ENCODE data around the gene HEBP1. TPM values are rescaled to one million over a fixed set of nuclear protein-coding genes. Genes with fewer than 3 reads are reported as not detected.
A peak's percentile ranks its signal among the peaks of the same experiment; 100 is the strongest.

HEBP1 gene
- polyA plus RNA-seq, 3 donors, result 62.1 to 74.2 (median 64.6) TPM

- DNase-seq (ENCODE audit: extremely low read depth in 1 of 11, low read depth in 9 of 11, low spot score in 4 of 11), result no peak
These were observed 30.7 kb upstream of the HEBP1 start for GRCh38 chr12:13030541-13031291.

DNA sequence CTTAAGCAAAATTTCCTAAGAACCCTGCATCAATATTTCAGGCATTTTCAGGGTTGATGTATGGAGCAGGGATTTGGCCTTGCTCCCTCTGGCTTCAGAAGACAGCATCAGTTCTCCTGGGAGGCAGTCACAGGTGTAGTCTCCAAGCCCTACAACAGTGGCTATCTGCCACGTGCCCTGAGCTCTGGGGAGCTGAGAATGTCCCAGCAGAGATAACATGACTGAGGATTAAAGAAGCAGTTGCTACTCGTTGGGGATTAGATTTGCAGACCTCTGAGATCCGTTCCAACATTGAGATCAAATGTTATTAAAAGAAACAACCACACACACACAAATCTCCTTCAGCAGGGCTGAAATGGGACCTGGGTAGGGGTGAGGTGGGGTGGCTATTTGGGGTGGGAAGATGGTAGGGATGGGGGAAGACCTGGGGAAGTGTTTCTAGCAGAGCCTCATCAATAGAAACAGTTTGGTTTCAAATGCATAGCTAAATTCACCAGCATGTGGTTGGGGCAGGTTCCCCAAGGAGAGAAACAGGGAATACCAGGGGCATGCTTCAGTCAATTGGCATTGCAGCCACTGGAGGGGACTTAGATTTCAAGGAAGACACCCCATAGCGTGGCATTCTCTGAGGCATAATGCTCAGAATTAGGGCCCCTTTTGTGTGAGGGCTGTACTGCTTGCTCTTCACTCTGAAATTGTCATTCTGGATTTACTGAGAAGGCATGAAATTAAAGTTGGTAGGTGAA is 28.9 kb upstream of the HEBP1 start:
- no peak for DNase-seq (ENCODE audit: extremely low read depth in 1 of 11, low read depth in 9 of 11, low spot score in 4 of 11)

DNA sequence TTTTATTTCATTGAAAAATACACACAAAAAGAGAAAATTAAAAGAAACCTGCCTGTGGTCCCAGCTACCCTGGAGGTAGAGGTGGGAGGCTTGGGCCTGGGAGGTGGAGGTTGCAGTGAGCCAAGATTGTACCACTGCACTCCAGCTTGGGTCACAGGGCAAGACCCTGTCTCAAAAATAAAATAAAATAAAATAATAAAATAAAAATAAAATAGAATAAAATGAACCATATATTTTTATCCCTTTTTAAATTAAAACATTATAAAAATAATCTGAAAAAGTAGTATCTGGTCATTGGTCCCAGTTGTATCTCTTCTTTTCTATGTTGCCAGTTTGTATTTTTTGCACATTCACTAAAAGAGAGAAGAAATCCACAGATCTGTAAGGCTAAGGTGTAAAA is 27.4 kb upstream of the HEBP1 start:
- DNase-seq (ENCODE audit: extremely low read depth in 1 of 11, low read depth in 9 of 11, low spot score in 4 of 11), result no peak

- DNase-seq (ENCODE audit: extremely low read depth in 1 of 11, low read depth in 9 of 11, low spot score in 4 of 11), result no peak
These were observed 27.0 kb upstream of the HEBP1 start for GRCh38 chr12:13027032-13027431.

- no peak for DNase-seq (ENCODE audit: extremely low read depth in 1 of 11, low read depth in 9 of 11, low spot score in 4 of 11)
These were observed 26.2 kb upstream of the HEBP1 start for GRCh38 chr12:13026286-13026685.

- DNase-seq (ENCODE audit: extremely low read depth in 1 of 11, low read depth in 9 of 11, low spot score in 4 of 11), result no peak
These were observed 24.5 kb upstream of the HEBP1 start for GRCh38 chr12:13024531-13024916.

DNA sequence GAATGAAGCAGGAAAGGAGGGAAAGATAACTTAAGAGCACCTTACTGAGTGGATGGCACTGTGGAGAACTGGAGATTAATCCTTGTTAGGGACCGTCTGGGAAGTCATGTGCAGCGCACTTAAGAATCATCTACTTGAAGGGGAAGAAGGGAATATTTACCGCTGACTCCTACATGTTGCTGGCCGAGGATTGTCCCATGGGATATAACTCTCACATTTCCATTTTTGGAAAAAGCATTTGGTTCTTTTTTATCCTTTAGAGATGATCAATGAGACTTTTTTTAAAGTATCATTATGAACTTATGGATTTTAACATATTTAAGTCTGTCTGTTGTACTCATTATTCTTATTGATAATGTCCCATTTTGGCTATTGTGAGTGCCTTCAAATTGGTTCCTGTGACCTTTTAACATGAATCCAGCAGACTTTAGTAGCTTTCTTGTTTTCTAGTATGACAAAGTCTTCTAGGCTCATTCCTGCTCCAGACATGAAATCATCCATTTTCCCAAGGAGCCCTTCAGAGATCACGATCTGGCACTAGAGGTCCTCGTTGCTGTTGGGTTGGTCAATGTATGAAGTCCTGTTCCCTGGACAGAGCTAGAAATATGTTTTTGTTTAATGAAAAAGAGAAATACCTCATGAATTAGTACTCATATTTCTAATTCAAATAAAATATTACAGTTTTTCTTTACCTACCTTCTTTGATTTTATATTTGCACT is 23.9 kb upstream of the HEBP1 start:
- no peak for DNase-seq (ENCODE audit: extremely low read depth in 1 of 11, low read depth in 9 of 11, low spot score in 4 of 11)

- DNase-seq (ENCODE audit: extremely low read depth in 1 of 11, low read depth in 9 of 11, low spot score in 4 of 11), result no peak
These were observed 22.8 kb upstream of the HEBP1 start for GRCh38 chr12:13022851-13023271.

- no peak for DNase-seq (ENCODE audit: extremely low read depth in 1 of 11, low read depth in 9 of 11, low spot score in 4 of 11)
These were observed 11.0 kb upstream of the HEBP1 start for GRCh38 chr12:13011098-13011497.

GRCh38 chr12:13008741-13009380 is 8.8 kb upstream of the HEBP1 start:
- no peak for DNase-seq (ENCODE audit: extremely low read depth in 1 of 11, low read depth in 9 of 11, low spot score in 4 of 11)

DNA sequence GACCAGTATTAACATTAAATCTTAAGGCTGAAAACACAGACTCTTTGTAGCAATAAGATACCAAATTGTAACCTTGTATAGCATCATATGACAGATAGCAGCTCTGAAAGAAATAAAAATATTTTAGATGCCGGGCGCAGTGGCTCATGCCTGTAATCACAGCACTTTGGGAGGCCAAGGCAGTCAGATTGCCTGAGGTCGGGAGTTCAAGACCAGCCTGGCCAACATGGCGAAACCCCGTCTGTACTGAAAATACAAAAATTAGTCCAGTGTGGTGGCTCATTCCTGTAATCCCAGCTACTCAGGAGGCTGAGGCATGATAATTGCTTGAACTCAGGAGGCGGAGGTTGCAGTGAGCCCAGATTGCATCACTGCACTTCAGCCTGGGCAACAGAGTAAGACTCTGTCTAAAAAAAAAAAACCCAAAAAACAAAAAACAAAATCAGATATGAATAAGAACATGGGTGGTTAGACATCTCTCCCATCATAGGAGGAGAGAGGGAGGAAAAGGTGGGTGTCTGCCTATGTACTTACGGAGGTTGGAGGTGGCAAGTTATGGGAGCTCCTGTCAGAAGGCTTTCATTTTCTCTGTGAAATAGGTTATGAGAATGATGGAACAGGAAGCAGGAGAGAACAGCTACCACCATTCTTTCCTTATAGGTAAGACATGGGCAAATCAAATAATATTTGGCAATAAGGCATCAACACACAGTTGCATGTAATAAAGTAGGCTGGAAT is 7.6 kb upstream of the HEBP1 start:
- no peak for DNase-seq (ENCODE audit: extremely low read depth in 1 of 11, low read depth in 9 of 11, low spot score in 4 of 11)

GRCh38 chr12:13005649-13006048 is 5.6 kb upstream of the HEBP1 start:
- no peak for DNase-seq (ENCODE audit: extremely low read depth in 1 of 11, low read depth in 9 of 11, low spot score in 4 of 11)

- DNase-seq (ENCODE audit: extremely low read depth in 1 of 11, low read depth in 9 of 11, low spot score in 4 of 11), result no peak
These were observed 4.9 kb upstream of the HEBP1 start for GRCh38 chr12:13004986-13005385.

DNA sequence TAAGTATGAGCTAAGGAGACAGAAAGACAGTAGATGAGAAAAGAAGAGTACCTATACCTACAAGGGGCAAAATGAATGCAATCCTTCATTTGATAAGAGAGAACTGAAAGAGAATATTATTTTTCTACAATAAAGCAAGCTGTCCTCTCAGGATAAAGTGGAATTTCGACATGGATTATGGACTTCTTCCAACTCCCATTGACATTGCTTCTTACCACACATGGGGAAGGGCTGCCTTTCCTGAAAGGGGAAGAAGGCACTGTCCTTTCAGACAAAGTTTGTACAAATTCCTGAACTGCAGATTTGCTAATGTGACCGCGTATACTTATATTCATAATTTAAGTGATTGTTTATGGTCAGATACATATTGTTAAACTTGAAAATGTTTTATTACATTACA is 4.3 kb upstream of the HEBP1 start:
- no peak for DNase-seq (ENCODE audit: extremely low read depth in 1 of 11, low read depth in 9 of 11, low spot score in 4 of 11)

DNA sequence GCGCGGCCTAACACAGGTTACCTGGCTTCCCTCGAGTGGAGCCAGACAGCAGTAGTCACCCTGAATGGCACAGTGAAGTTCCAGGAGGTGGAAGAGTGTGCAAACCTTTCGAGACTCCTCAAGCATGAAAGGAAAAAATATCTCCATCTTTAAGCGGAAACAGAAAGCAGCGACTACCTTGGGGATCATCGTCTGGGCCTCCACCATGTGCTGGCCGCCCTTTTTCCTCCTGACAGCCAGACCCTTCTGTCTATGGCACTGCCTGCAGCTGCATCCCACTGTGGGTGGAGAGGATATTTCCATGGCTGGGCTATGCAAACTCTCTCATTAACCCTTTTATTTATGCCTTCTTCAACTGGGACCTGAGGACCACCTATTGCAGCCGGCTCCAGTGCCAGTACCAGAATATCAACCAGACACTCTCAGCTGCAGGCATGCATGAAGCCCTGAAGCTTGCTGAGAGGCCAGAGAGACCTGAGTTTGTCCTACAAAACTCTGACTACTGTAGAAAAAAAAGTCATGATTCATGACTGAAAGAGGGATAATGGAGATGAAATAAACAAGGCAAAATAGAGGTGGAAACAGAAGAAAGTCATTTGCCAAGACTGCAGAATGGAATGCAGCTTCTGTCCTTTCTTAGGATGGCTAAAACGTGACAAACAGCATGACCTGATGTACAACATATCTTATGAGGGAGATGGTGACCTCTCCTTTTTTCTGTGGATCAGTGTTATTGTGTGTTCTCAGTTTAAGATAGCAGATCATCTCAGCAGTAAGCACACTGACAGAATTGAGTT is 2.4 kb upstream of the HEBP1 start:
- DNase-seq (ENCODE audit: extremely low read depth in 1 of 11, low read depth in 9 of 11, low spot score in 4 of 11), result no peak

DNA sequence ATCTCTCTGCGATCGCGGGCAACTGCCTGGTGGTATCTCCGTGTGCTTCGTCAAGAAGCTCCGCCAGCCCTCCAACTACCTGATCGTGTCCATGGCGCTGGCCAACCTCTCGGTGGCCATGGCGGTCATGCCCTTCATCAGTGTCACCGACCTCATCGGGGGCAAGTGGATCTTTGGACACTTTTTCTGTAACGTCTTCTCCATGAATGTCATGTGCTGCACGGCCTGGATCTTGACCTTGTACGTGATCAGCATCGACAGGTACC is 1.6 kb upstream of the HEBP1 start:
- no peak for DNase-seq (ENCODE audit: extremely low read depth in 1 of 11, low read depth in 9 of 11, low spot score in 4 of 11)

GRCh38 chr12:13000925-13001774 is 1.1 kb upstream of the HEBP1 start:
- DNase-seq (ENCODE audit: extremely low read depth in 1 of 11, low read depth in 9 of 11, low spot score in 4 of 11), result peak in 7 of 11 donors; percentile 32 to 68 (median 45)

DNA sequence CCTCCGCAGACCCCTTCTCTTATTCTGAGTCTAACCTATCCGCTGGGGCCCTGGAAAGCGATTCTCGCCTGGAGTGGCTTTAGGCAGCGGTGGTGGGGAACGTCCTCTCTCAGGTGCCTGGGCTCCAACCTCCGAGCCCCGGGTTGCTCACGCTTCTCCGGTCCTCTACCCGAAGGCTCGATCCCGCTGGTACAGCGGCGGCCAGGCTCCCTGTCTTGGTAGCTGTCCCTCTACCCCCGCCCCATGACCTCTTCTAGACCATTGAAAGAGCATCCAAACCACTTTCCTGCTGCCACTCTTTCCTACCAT is 505 bp upstream of the HEBP1 start:
- peak in 2 of 11 donors; percentile 46 to 47 for DNase-seq (ENCODE audit: extremely low read depth in 1 of 11, low read depth in 9 of 11, low spot score in 4 of 11)

Measured in renal cortex interstitium (tissue), 11 donors.